PC-9 (cell line): ENCODE measurements around the gene CFAP97.

ENCODE experiments used
- CTCF ChIP-seq: fragments of 200-600 bp; sonication (generic); conservative IDR thresholded peaks from 2 replicates; pipeline ENCODE4 v1.6.1; 2017; ENCODE audit warnings: mixed run types, antibody characterized with exemption, mild to moderate bottlenecking, moderate library complexity
- EZH2 ChIP-seq: fragments of 200-600 bp; sonication (generic); IDR thresholded peaks from 2 replicates; pipeline ENCODE4 v1.8.0; 2017; ENCODE audit warnings: antibody characterized with exemption, low read depth

DNA sequence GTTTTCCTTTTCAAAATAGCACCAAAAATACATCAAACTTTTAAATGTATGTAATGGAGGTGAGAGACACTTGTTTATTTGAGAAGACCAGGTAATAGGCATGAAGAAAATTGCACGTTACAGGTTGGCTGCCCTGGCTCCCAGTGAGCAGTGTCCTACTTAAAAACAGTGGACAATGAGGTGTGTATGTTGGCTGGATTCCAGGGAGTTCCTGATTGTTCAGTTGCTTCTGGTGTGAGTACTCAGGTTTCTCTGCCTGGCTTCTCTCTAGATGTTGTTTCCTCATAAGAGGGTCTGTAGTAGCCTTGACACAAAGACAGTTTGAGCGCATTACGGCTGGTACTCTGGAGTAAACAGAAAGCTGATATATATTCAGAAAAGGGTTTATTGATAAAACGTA, 35.0 kb upstream of the CFAP97 start:
- TF ChIP-seq CTCF (no peak), EZH2 (no peak)
